ENCODE data around the gene NIPBL. TPM values are rescaled to one million over a fixed set of nuclear protein-coding genes. Genes with fewer than 3 reads are reported as not detected.
"Not testable (repeated sequence)": the region's sequence is repeated elsewhere in the genome, so short reads cannot be mapped to it uniquely, and the experiment has no call there.

Gene NIPBL
- total RNA-seq, 1 donor from 2014 or later, result 28.9 TPM

DNA sequence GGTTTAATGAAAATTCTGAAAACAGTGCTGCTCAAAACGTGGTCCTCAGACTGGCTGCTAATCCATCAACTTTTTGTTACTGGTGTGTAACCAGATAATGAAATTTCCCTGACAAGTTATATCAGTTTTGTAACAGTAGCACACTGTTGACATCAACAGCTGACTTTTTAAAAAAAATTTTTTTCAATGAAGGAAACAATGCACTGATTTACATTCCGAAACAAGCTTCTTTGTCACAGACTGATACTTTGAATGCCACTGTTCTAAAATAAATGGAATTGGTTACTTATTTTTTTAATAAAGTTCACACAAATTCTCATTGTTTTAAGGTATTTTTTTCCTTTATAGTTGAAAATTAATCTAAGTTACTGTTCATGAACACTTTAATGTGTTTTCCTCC, 169.1 kb downstream of the NIPBL start:
- DNase-seq (no peak), ATAC-seq (ENCODE audit: poor library complexity) (no peak)
- intact Hi-C loops (cut with DNase I), result no loop called here

DNA sequence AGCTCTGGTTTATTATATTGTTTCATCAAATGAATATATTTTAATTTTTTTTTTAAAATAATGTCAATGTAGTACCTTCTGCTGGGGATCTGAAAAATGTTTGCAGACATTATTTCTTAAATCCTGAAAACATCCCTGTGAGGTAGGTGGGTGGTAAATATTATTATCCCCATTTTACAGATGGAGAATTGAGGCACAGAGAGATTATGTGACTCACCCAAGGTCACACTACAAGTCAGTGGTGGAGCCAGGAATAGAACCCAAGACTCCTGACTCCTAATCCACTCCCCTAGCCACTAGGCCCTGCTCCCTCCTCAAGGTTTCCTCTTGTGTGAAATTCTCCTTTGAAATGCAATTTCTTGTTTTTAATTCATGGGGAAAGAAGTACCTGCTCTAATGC, 171.4 kb downstream of the NIPBL start:
- ATAC-seq (ENCODE audit: poor library complexity) (no peak), DNase-seq (no peak)
- intact Hi-C loops (cut with DNase I), result no loop called here

DNA sequence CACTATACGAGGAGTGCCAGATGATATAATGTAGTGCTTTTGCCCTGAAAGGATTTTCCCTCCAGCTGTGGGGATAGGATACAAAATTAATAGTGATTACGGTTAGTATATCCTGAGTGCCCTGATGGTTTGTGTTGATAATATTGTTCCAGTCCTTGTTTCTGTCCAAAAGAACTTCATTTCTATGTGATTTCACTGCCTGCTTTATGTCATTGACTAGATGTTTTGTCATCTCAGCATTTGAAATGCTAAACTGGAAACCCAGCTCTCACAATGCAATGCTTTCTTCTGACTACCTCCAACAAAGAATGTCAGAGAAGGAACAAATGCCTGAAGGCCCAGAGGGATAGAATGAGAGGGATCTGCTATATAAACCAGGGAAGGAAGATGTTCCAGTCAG, 177.8 kb downstream of the NIPBL start:
- intact Hi-C loops (cut with DNase I), result no loop called here
- no peak for ATAC-seq (ENCODE audit: poor library complexity)
- DNase-seq, result no peak

DNA sequence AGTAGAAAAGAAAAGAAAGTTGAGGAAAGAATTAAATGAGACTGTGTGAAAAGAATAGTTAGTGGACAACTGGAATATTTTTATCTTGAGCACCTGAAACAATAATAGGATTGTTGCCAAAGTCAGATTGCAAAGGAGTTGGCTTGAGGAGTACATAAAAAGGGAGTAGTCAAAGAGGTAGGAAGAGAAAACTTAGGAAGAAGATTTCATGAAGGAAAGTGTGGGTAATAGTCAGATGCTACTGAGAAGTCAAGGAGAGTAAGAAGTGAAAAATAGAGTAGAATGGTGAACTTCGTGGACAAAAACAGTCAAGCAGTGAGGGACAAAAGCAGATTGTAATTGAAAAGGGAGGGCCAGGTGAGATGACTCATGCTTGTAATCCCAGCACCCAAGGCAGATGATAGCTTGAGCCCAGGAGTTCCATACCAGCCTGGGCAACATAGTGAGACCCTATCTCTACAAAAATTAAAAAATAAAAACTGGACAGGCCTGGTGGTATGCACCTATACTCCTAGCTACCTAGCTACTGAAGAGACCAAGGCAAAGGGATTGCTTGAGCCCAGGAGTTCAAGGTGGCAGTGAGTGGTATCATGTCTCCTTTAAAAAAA, 178.9 kb downstream of the NIPBL start:
- ATAC-seq (ENCODE audit: poor library complexity) (no peak), DNase-seq (no peak)
- intact Hi-C loops (cut with DNase I), result no loop called here

DNA sequence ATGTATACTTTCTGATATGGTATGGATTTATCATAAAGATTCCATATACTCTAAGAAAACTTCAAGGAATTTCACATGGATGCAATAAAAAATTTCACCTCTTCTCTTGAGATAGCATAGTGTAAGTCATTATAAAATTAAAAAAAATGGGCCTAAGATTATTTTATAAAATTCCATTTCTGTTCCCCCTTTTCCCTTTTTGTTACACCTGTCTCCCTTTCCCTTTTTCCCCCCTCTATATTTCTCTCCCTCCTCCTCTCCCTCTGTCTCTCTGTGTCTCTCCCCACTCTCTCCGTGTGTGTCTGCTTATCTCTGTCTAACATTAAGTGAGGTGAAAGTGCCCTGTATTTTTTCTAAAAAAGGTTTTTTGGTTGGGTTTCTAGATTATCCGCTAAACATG, 180.2 kb downstream of the NIPBL start:
- intact Hi-C loops (cut with DNase I), result no loop called here
- DNase-seq (no peak), ATAC-seq (ENCODE audit: poor library complexity) (no peak)

DNA sequence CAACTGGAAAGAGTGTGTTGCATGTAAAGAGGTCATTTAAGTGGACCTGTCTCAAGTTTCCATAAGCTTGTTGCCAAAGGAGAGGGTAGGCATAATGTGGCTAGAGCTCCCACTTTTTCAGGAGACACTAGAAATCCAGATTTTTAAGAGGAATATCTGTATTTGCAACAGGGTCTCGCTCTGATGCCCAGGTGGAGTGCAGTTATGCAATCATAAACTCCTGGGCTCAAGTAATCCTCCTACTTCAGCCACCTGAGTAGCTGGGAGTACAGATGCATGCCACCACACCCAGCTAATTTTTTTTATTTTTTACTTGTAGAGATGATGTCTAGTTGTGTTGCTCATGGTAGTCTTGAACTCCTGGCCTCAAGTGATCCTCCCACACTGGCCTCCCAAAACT, 183.5 kb downstream of the NIPBL start:
- no peak for ATAC-seq (ENCODE audit: poor library complexity)
- no peak for DNase-seq
- intact Hi-C loops (cut with DNase I), result no loop called here

DNA sequence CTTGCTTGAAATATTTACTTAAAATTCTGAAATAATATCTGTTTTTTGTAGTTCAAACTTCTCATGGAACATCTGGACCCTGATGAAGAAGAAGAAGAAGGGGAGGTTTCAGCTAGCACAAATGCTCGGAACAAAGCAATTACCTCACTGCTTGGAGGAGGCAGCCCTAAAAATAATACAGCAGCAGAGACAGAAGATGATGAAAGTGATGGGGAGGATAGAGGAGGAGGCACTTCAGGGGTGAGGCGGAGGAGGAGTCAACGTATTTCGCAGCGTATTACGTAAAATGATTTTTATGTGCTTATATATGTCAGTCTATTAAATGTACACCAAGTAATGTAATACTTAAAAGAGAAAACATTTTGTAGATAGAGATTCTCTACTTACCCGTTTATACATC, 187.2 kb downstream of the NIPBL start:
- ATAC-seq (ENCODE audit: poor library complexity), result no peak
- DNase-seq, result no peak
- intact Hi-C loops (cut with DNase I), result no loop called here

DNA sequence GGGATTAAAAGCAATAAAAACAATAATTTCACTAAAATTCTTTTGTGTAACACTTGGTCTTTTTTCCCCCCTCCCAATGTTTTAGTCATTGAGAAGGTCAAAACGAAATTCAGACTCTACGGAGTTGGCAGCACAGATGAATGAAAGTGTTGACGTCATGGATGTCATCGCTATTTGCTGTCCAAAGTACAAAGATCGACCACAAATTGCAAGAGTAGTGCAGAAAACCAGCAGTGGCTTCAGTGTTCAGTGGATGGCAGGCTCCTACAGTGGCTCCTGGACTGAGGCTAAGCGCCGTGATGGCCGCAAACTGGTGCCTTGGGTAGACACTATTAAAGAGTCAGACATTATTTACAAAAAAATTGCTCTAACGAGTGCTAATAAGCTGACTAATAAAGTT, 187.9 kb downstream of the NIPBL start:
- DNase-seq, result no peak
- ATAC-seq (ENCODE audit: poor library complexity), result no peak
- intact Hi-C loops (cut with DNase I), result no loop called here

DNA sequence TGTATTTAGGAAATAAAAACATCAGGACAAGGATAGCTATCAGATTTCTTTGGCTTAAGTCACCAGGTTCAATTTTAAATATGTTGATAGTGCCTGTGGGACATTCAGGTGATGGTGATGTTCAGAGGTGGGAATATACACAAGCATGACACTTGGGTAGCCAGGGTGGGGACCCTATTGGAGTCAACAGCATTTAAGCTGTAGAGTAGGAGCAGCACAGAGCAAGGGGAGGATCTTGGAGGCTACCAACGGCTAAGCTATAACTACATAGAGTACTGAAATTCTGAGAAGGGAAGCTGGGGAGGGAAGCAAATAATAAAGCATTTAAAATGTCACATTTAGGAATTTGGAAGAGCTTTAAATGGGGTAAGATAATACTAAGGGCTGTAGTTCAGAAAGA, 194.9 kb downstream of the NIPBL start:
- ATAC-seq (ENCODE audit: poor library complexity) (no peak), DNase-seq (no peak)
- intact Hi-C loops (cut with DNase I), result no loop called here

DNA sequence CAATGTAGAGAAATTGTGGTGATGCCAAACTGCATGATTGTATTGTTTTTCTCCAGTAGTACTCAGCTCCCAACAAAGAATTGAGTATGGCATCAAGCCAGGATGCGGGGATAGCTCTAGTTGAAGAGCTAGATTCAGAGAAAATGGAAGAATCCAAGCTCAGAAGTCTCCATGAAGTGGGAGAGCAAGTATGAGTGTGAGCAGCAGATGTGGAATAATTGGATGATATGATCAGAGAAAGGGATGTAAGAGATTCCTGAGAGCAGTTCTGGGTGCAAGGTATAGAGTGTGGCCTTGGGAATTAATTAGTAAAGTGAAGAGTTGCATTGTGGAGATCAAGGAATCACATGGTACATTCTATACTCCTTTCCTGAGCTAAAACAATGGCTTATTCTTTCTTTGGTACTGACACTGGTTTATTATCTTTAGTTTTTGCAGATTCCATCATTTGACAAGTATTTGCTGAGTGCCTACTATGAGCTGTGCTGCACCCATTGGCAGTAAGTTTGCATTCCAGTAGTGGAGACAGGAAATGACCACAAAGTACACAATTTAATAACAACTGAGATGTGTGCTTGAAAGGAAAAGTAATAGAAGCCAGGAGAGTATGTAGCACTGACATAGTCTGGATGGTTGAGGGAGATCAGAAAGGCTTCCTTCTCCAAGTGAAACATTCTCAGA, 195.5 kb downstream of the NIPBL start:
- no peak for DNase-seq
- intact Hi-C loops (cut with DNase I), result no loop called here
- ATAC-seq (ENCODE audit: poor library complexity), result no peak

DNA sequence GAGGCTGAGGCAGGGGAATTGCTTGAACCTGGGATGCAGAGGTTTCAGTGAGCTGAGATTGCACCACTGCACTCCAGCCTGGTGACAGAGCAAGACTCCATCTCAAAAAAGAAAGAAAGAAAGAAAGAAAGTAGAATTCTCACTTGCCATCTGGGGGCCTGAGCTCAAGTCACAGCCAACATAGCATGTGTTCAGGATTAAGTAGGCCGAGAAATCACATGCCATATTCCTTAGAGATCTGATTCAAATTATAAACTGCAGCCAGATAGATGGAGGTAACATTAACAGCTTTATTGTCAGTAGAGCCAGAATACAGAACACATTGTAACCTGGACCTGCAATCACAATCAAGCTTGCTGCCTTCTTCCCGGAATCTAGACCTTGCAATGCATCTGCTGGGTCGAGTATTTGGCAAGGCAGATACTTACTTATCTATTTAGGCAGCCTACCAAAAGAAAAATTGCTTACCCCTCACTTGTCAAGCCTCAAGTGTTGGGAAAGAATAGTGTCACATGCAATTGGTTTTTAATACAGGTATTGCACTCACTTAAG, 198.9 kb downstream of the NIPBL start:
- ATAC-seq (ENCODE audit: poor library complexity) (no peak), DNase-seq (no peak)
- intact Hi-C loops (cut with DNase I), result no loop called here

DNA sequence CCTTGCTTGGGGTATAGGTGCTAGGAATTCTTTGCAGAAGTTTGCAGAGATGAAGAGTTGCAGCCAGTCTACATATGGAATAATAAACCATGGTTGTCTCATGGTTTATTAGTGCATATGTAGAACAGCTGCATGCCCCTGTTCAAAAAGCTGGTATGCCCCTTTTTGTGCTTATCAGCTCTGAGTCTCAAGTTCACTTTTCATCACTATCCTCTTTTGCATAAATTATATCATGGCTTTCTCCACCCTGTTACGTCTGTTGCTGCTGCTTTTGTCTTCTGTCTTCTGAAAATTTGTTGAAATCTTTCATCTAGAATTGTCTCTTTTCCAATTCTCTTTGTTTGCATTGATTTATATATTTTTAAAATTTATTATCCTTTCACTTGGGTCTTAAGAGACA, 200.6 kb downstream of the NIPBL start:
- DNase-seq (no peak), ATAC-seq (ENCODE audit: poor library complexity) (no peak)
- intact Hi-C loops (cut with DNase I), result no loop called here

DNA sequence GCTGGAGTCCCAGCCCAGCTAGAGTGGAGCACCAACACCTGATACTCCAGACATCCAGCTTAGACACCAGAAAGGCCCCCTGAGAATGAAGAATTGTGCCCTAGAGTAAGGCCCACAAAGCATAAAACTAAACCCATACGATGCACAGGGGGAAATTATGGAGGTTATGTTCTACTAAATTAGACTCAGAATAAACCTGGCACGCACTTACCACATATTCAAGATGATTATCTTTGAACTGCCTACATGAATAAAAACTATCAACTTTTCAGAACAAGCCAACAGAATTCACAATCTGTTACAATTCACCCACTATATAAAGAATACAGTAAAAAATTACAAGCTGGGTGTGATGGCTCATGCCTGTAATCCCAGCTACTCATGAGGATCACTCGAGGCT, 204.1 kb downstream of the NIPBL start:
- no peak for DNase-seq
- intact Hi-C loops (cut with DNase I), result no loop called here

DNA sequence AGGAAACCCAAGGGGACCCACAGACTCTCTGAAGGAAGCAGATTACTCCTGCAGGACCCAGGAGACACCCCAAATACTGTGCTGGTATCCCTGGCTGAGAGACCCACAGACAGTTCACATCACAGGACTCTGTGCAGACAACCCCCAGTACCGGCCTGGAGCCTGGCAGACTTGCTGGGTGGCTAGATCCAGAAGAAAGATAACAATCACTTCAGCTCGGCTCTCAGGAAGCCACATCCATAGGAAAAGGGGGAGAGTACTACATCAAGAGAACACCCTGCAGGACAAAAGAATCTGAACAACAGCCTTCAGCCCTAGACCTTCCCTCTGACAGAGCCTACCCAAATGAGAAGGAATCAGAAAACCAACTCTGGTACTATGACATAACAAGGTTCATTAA, 206.4 kb downstream of the NIPBL start:
- ATAC-seq (ENCODE audit: poor library complexity); DNase-seq; intact Hi-C loops (cut with DNase I): not testable (repeated sequence)

More for the DNA sequence above, 204.1 kb downstream of the NIPBL start:
- ATAC-seq (ENCODE audit: poor library complexity), result no peak

DNA sequence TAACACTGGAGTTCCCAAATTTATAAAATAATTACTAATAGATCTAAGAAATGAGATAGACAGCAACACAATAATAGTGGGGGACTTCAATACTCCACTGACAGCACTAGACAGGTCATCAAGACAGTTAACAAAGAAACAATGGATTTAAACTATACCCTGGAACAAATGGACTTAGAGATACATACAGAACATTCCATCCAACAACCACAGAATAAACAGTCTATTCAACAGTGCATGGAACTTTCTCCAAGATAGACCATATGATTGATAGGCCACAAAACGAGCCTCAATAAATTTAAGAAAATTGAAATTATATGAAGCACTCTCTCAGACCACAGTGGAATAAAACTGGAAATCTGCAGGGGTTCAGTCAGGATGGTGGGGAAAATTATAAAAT, 209.5 kb downstream of the NIPBL start:
- ATAC-seq (ENCODE audit: poor library complexity); DNase-seq; intact Hi-C loops (cut with DNase I): not testable (repeated sequence)

DNA sequence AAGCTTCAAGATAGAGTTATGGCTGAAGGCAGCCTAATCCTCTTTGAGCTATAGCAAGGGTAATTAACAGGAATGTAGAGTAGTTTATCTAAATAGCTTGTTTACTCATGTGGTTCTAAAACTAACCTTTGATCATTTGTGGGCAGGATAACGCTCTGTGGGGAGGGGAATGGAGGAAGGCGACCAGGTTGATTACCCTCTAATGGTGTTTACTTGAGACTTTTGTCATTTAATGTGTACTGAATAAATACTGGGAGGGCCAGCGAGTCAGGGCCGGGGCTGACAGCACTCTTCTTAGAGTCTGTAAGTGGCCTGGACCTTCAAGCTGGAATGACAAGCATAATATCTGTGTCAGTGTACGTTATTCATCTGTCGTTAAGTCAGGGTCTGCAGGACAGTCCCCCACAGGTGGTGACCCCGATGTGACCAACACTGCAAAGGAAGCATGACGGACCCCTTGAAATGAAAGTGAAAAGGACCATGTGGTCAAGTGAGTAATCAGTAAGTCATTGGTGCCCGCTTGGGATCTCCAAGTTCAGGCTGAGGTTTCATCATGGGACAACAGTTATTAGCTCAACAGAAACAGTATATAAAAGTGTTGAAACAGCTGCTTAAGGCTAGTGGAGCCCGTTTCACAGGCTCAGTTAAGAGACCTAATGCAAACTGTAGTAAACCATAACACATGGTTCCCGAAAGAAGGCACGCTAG, 210.1 kb downstream of the NIPBL start:
- ATAC-seq (ENCODE audit: poor library complexity), result no peak

DNA sequence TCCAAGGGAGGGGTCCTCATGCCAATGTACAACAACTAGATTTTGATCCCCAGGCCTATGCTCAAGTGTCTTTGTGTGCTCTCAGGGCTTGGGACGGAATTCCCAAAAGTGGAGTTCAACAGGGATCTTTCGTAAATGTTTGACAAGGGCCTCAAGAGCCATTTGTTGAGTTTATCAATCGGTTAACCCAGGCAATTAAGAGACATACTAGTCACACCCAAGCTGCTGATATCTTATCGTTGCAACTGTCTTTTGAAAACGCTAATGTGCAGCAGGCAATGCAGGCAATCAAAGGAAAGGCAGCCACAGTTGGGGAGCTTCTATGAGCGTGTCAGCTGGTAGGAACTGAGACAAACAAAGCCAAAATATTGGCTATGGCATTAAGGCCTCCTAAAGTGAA, 211.4 kb downstream of the NIPBL start:
- intact Hi-C loops (cut with DNase I), result no loop called here
- DNase-seq, result no peak
- ATAC-seq (ENCODE audit: poor library complexity), result no peak

More for the DNA sequence above, 210.1 kb downstream of the NIPBL start:
- intact Hi-C loops (cut with DNase I), result no loop called here
- DNase-seq, result no peak

DNA sequence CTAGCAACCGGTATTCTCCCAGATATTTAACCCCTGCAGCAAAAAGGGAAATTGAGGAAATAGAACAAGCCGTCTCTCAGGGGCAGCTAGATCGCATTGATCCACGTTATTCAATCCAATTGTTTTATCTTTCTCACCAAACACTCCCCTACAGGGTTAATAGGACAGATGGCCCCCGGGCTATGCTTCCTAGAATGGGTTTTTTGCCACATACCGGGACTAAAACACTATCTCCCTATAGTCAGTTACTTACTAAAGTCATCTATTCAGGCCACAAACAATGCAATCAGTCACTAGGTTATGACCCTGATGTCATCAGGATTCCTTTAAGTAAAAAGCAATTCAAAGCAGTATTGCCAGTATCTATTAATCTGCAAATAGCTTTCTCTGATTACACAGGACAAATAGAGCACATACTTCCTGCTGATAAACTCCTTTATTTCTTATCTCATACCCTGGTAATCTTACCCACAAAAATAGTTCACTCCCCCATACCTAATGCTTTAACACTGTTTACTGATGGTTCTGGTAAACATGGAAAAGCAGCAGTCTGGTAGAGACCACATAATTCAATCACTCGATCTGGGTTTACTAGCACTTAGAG, 213.7 kb downstream of the NIPBL start:
- intact Hi-C loops (cut with DNase I), result no loop called here
- ATAC-seq (ENCODE audit: poor library complexity) (no peak), DNase-seq (no peak)

DNA sequence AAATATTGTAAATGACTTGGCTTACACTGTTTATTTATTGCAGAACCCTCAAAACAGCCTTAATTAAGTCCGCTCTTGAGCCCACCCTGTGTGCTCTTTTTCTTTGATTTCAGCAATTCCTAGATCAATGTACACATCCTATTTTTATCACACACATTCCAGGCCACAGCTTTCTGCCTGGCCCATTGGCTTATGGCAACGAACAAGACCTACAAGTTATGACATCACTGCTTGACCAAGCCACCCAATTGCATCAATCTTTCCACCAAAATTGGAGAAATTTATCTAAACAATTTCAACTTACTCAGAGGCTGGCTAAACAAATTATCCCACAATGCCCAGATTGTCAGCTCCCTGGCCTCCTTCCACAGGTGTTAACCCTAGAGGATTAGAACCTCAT, 214.2 kb downstream of the NIPBL start:
- intact Hi-C loops (cut with DNase I), result no loop called here
- DNase-seq (no peak), ATAC-seq (ENCODE audit: poor library complexity) (no peak)
